LNCaP clone FGC (cell line): ENCODE results near the gene NFATC3.
"Not testable (repeated sequence)": the region's sequence is repeated elsewhere in the genome, so short reads cannot be mapped to it uniquely, and the experiment has no call there.

Experiments
- DNase-seq: peaks from one replicate; pipeline ENCODE4 v3.0.0-alpha.2; 2011; ENCODE audit warnings: low read depth
- H3K4me3 ChIP-seq: 2 replicates; pipeline ENCODE4 v1.5.1; 2011; ENCODE audit warnings: mild to moderate bottlenecking, low read depth, low read length, control low read depth
- CTCF ChIP-seq: IDR thresholded peaks from 2 replicates; pipeline ENCODE4 v1.5.1; 2012; ENCODE audit warnings: mild to moderate bottlenecking; ENCODE audit not compliant: control insufficient read depth, insufficient read depth; ENCODE audit errors: extremely low read depth

The NFATC3 gene

GRCh38 chr16:68111379-68111778 lies 26.2 kb downstream of the NFATC3 start:
- no peak for DNase-seq
- no peak for TF ChIP-seq CTCF
- no peak overlapping the region for H3K4me3 ChIP-seq

DNA sequence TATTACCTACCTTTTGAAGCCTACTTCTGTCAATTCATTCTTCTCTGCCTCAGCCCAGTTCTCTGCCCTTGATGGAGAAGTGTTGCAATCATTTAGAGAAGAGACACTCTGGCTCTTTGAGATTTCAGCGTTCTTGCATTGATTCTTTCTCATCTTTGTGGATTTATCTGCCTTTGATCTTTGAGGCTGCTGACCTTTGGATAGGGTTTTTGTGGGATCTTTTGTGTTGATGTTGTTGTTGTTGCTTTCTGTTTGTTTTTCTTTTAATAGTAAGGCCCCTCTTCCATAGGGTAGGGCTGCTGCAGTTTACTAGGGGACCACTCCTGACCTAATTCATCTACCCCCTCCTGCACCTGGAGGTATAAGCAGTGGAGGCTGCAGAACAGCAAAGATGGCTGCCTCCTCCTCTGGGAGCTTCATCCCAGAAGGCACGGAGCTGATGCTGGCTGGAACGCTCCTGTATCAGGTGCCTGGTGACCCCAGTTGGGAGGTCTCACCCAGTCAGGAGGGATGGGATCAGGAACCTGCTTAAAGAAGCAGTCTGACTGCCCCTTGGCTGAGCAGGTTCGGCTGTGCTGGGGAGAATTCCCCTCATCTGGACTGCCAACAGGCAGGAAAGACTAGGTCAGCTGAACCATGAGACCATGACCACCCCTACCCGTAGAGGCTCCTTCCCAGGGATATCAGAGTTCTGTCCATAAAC lies 28.0 kb downstream of the NFATC3 start:
- DNase-seq = no peak
- H3K4me3 ChIP-seq = no peak overlapping the region
- no peak for TF ChIP-seq CTCF

- no peak for TF ChIP-seq CTCF
- H3K4me3 ChIP-seq = no peak overlapping the region
- DNase-seq = no peak
Observed at GRCh38 chr16:68113765-68114240, 28.6 kb downstream of the NFATC3 start.

- not testable (repeated sequence) for H3K4me3 ChIP-seq, DNase-seq
Observed at GRCh38 chr16:68114939-68115338, 29.8 kb downstream of the NFATC3 start.

GRCh38 chr16:68115851-68116250 lies 30.7 kb downstream of the NFATC3 start:
- no peak for TF ChIP-seq CTCF
- no peak overlapping the region for H3K4me3 ChIP-seq
- DNase-seq = no peak

GRCh38 chr16:68116256-68116867 lies 31.2 kb downstream of the NFATC3 start:
- DNase-seq = no peak
- no peak overlapping the region for H3K4me3 ChIP-seq
- TF ChIP-seq CTCF = peak; percentile 50

DNA sequence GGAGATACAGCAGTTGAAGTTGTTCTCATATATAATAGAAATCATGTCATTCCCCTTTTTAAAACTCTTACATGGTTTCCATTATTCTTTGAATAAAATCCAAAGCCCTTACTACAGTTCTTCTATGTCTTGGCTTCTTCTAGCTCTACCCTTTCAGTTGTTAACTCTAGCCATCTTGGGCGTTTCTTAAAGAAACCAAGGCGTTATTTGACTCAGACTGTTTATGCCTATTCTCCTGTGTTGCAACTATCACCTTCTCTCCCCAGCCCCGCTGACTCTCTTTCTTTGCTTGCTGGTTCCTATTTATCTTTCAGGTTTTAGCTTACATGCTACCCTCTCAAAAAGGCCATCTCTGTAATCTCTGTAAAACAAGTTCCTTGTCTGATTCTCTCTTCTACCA lies 32.7 kb downstream of the NFATC3 start:
- no peak for DNase-seq
- H3K4me3 ChIP-seq = no peak overlapping the region
- no peak for TF ChIP-seq CTCF

GRCh38 chr16:68118954-68119353 lies 33.8 kb downstream of the NFATC3 start:
- not testable (repeated sequence) for H3K4me3 ChIP-seq, DNase-seq

DNA sequence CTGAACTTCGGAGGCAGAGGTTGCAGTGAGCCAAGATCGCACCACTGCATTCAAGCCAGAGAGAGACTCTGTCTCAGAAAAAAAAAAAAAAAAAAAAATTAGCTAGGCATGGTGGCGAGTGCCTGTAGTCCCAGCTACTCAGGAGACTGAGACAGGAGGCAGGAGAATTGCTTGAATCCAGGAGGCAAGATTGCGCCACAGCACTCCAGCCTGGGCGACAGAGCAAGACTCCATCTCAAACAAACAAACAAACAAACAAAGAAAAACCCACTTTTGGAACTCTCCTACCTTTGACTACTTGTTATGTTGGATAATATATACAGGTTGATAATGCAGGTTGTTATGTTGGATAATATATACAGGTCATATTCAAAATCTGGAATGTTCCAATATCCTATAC lies 35.3 kb downstream of the NFATC3 start:
- not testable (repeated sequence) for DNase-seq, H3K4me3 ChIP-seq
